ENCODE measurements around the gene TMEM8B.

Gene TMEM8B

GRCh38 chr9:35836595-35836994 lies 7.6 kb downstream of the TMEM8B start:
- no peak overlapping the region for H3K4me3 ChIP-seq (ENCODE audit: control insufficient read depth, low read depth, low read length)
- TF ChIP-seq, protein P1, sequence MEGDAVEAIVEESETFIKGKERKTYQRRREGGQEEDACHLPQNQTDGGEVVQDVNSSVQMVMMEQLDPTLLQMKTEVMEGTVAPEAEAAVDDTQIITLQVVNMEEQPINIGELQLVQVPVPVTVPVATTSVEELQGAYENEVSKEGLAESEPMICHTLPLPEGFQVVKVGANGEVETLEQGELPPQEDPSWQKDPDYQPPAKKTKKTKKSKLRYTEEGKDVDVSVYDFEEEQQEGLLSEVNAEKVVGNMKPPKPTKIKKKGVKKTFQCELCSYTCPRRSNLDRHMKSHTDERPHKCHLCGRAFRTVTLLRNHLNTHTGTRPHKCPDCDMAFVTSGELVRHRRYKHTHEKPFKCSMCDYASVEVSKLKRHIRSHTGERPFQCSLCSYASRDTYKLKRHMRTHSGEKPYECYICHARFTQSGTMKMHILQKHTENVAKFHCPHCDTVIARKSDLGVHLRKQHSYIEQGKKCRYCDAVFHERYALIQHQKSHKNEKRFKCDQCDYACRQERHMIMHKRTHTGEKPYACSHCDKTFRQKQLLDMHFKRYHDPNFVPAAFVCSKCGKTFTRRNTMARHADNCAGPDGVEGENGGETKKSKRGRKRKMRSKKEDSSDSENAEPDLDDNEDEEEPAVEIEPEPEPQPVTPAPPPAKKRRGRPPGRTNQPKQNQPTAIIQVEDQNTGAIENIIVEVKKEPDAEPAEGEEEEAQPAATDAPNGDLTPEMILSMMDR (conservative IDR thresholded peaks at IDR 0.05; ENCODE audit: control insufficient read depth, insufficient read depth, low read depth, low read length) = no peak
- DNase-seq (ENCODE audit: low read depth) = no peak

GRCh38 chr9:35839926-35840325 lies 10.9 kb downstream of the TMEM8B start:
- no peak overlapping the region for H3K4me3 ChIP-seq (ENCODE audit: control insufficient read depth, low read depth, low read length)
- TF ChIP-seq, protein P1 (conservative IDR thresholded peaks at IDR 0.05; ENCODE audit: control insufficient read depth, insufficient read depth, low read depth, low read length) = no peak
- no peak for DNase-seq (ENCODE audit: low read depth)

DNA sequence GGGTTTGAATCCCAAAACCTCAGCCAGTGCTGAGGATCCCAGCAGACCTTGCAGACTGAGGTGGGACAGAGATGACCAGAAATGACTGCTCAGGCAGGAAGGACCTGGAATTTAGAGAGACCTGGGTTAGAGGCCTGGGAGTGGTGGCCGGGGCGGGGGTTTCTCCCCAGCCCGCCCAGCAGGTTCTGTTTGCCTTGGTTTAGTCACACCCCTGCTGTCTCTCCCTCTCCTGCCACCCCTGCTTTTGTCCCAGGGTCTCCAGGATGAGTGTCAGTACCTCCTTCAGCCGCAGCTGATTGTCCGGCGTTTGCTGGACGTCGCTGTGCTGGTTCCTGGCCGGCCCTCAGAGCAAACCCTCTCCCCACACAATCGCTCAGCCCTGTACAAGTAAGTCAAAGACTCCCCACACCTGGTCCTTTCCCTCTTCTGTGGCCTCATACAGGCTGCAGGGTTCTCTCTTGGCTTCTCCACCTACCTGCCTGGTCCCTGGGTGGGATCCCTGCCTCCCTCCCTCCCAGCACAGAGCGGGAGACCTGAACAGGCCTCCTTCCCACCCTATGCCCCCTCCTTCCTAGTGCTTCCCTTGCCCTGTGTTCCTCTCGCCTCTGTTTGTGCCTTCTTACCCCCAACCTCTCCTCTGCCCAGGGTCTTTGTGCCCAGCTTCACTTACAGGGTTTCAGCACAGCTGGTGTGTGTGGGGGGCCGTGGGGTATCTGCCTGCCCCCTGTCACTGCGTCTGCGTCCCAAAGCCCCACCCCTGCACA lies 12.0 kb downstream of the TMEM8B start:
- no peak overlapping the region for H3K4me3 ChIP-seq (ENCODE audit: control insufficient read depth, low read depth, low read length)
- no peak for DNase-seq (ENCODE audit: low read depth)
- TF ChIP-seq, protein P1 (conservative IDR thresholded peaks at IDR 0.05; ENCODE audit: control insufficient read depth, insufficient read depth, low read depth, low read length) = no peak

- H3K4me3 ChIP-seq (ENCODE audit: control insufficient read depth, low read depth, low read length) = no peak overlapping the region
- no peak for DNase-seq (ENCODE audit: low read depth)
- TF ChIP-seq, protein P1 (conservative IDR thresholded peaks at IDR 0.05; ENCODE audit: control insufficient read depth, insufficient read depth, low read depth, low read length) = no peak
These were observed 12.5 kb downstream of the TMEM8B start for GRCh38 chr9:35841645-35841900.

- no peak overlapping the region for H3K4me3 ChIP-seq (ENCODE audit: control insufficient read depth, low read depth, low read length)
- TF ChIP-seq, protein P1 (conservative IDR thresholded peaks at IDR 0.05; ENCODE audit: control insufficient read depth, insufficient read depth, low read depth, low read length) = no peak
- DNase-seq (ENCODE audit: low read depth) = peak; percentile 69
These were observed 13.2 kb downstream of the TMEM8B start for GRCh38 chr9:35842020-35842745.

- H3K4me3 ChIP-seq (ENCODE audit: control insufficient read depth, low read depth, low read length) = no peak overlapping the region
- no peak for DNase-seq (ENCODE audit: low read depth)
- TF ChIP-seq, protein P1 (conservative IDR thresholded peaks at IDR 0.05; ENCODE audit: control insufficient read depth, insufficient read depth, low read depth, low read length) = no peak
These were observed 13.8 kb downstream of the TMEM8B start for GRCh38 chr9:35842795-35843194.
